ENCODE data around the gene LMF2.
A peak's percentile ranks its signal among the peaks of the same experiment; 100 is the strongest.

Gene LMF2

GRCh38 chr22:50502628-50503474 is 4.7 kb downstream of the LMF2 start:
- DNase-seq: no peak

- DNase-seq: no peak
Observed at GRCh38 chr22:50502096-50502495, 5.4 kb downstream of the LMF2 start.

GRCh38 chr22:50500452-50500851 is 7.0 kb downstream of the LMF2 start:
- no peak for DNase-seq

- DNase-seq: peak; percentile 48
Observed at GRCh38 chr22:50498322-50498890, 9.1 kb downstream of the LMF2 start.

- DNase-seq: no peak
Observed at GRCh38 chr22:50497093-50497492, 10.4 kb downstream of the LMF2 start.

GRCh38 chr22:50490531-50491308 is 16.8 kb downstream of the LMF2 start:
- no peak for DNase-seq

GRCh38 chr22:50489363-50490243 is 17.9 kb downstream of the LMF2 start:
- no peak for DNase-seq

GRCh38 chr22:50488886-50489285 is 18.6 kb downstream of the LMF2 start:
- DNase-seq: no peak

- no peak for DNase-seq
Observed at GRCh38 chr22:50488006-50488677, 19.4 kb downstream of the LMF2 start.

- no peak for DNase-seq
Observed at GRCh38 chr22:50487290-50488005, 20.1 kb downstream of the LMF2 start.

- DNase-seq: no peak
Observed at GRCh38 chr22:50486561-50487289, 20.8 kb downstream of the LMF2 start, which contains the start of gene MIOX. Gene MIOX (plus strand): TSS chr22:50486859. CDS start chr22:50486898, 39 bp downstream.

- no peak for DNase-seq
Observed at GRCh38 chr22:50485221-50486131, 22.0 kb downstream of the LMF2 start.

- DNase-seq: no peak
Observed at GRCh38 chr22:50483977-50484853, 23.3 kb downstream of the LMF2 start.

- no peak for DNase-seq
Observed at GRCh38 chr22:50483556-50483955, 23.9 kb downstream of the LMF2 start.

GRCh38 chr22:50483106-50483505 is 24.4 kb downstream of the LMF2 start:
- no peak for DNase-seq

- no peak for DNase-seq
Observed at GRCh38 chr22:50482107-50483074, 25.1 kb downstream of the LMF2 start.

- peak; percentile 40 for DNase-seq
Observed at GRCh38 chr22:50481440-50482106, 25.9 kb downstream of the LMF2 start, which contains the start of gene ADM2. Gene ADM2 (plus strand): TSS chr22:50481543. CDS start chr22:50481848, 305 bp downstream.
